Right lobe of liver (tissue), 4 donors: Measurements from ENCODE around the gene RYR3.

ENCODE experiments used
- CTCF ChIP-seq, 4 donors: fragments of 200-600 bp in 3 of 4; fragments of 450-650 bp in 1 of 4; IDR thresholded peaks; one replicate each; pipeline versions ENCODE4 v1.5.1 to v1.8.0; 2016 to 2022; ENCODE audit warnings: antibody characterized with exemption in 4 of 4, mild to moderate bottlenecking in 2 of 4
- POLR2A ChIP-seq: fragments of 450-650 bp; IDR thresholded peaks from one replicate; pipeline ENCODE4 v1.6.1; 2017; ENCODE audit warnings: antibody characterized with exemption, mild to moderate bottlenecking
- donor health status: DM: no; HTN: no; CAD: no.
- donor health status: DM: no; HTN: no; CAD: no.
- donor health status: DM: no; HTN: yes; CAD: no.

GRCh38 chr15:33378866-33379480 is 68.2 kb downstream of the RYR3 start:
- TF ChIP-seq POLR2A (no peak), CTCF (IDR thresholded peaks at IDR 0.05) (no peak)
